Esophagus muscularis mucosa (tissue), 3 donors: ENCODE data around the gene SND1.

ENCODE experiments used
- POLR2A ChIP-seq: fragments of 450-650 bp; IDR thresholded peaks from one replicate; pipeline ENCODE4 v1.6.1; 2017; ENCODE audit warnings: antibody characterized with exemption, moderate library complexity, mild to moderate bottlenecking, low read depth
- POLR2AphosphoS5 ChIP-seq, 2 donors: sonication (generic); formaldehyde crosslinking; IDR thresholded peaks; one replicate each; pipeline ENCODE4 v1.6.1; 2017; ENCODE audit warnings: antibody characterized with exemption in 2 of 2
- TF ChIP-seq, protein P1 (sequence below), 3 experiments: fragments of 200-600 bp in 2 of 3; fragments of 450-650 bp in 1 of 3; sonication (generic) in 2 of 3; IDR thresholded peaks; one replicate each; pipeline ENCODE4 v1.5.1; 2017 to 2019; ENCODE audit warnings: antibody characterized with exemption in 3 of 3, mild to moderate bottlenecking in 2 of 3, moderate library complexity in 1 of 3

DNA sequence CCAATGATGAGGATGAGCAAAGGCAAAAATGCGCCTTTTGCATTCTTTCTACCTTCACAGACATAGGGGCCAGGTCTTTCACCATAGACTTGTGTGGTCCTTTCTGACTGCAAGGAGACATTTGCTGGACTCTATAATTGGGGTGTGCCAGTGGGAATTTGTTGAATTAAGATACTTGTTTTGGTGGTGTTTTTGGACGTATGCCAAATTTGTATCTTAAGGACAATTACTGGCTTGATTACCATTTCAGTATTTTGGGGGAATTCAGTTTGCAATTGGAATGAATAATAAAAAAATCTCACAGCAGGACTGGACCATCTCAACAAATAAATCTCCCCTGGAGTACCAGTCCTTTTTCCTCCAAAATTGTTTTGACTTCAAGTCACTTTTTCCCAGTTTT lies 47.9 kb downstream of the SND1 start:
- TF ChIP-seq, protein P1, sequence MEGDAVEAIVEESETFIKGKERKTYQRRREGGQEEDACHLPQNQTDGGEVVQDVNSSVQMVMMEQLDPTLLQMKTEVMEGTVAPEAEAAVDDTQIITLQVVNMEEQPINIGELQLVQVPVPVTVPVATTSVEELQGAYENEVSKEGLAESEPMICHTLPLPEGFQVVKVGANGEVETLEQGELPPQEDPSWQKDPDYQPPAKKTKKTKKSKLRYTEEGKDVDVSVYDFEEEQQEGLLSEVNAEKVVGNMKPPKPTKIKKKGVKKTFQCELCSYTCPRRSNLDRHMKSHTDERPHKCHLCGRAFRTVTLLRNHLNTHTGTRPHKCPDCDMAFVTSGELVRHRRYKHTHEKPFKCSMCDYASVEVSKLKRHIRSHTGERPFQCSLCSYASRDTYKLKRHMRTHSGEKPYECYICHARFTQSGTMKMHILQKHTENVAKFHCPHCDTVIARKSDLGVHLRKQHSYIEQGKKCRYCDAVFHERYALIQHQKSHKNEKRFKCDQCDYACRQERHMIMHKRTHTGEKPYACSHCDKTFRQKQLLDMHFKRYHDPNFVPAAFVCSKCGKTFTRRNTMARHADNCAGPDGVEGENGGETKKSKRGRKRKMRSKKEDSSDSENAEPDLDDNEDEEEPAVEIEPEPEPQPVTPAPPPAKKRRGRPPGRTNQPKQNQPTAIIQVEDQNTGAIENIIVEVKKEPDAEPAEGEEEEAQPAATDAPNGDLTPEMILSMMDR (IDR thresholded peaks at IDR 0.05): no peak
- TF ChIP-seq POLR2AphosphoS5 (IDR thresholded peaks at IDR 0.05): no peak
- TF ChIP-seq POLR2A: no peak
